ENCODE measurements around the gene NFIX. TPM values are rescaled to one million over a fixed set of nuclear protein-coding genes. Genes with fewer than 3 reads are reported as not detected.

The NFIX gene
- total and polyA plus RNA-seq, 2 of the 13 experiments (the other 11 are each of a cell fraction or from before 2014, with no cell fraction given) = 3.4 to 5.4 TPM

GRCh38 chr19:13118424-13119193 is 123.3 kb downstream of the NFIX start (continued):
- TF ChIP-seq PITX1 (CRISPR knock-in tag; IDR thresholded peaks at IDR 0.05) = no peak
- TF ChIP-seq HMG20A (CRISPR knock-in tag; IDR thresholded peaks at IDR 0.05; ENCODE audit: borderline replicate concordance) = no peak
- TF ChIP-seq SMAD1 (CRISPR knock-in tag; IDR thresholded peaks at IDR 0.05; ENCODE audit: borderline replicate concordance, low read depth) = no peak
- no peak for TF ChIP-seq ATF6 (CRISPR knock-in tag; conservative IDR thresholded peaks at IDR 0.05)
- no peak for TF ChIP-seq CEBPZ (IDR thresholded peaks at IDR 0.05; ENCODE audit: low read length)
- 0 out of 2 replicates have a peak, but pooled peaks have one; percentile 11 for TF ChIP-seq ZNF142 (CRISPR knock-in tag; IDR thresholded peaks at IDR 0.05)
- TF ChIP-seq SAP130 (CRISPR knock-in tag; IDR thresholded peaks at IDR 0.05; ENCODE audit: low read depth) = peak; percentile 42; the same call in 1 of the 2 replicates
- TF ChIP-seq PHF8 (CRISPR knock-in tag; IDR thresholded peaks at IDR 0.05) = peak; percentile 61
- TF ChIP-seq ZSCAN31 (CRISPR knock-in tag; IDR thresholded peaks at IDR 0.05; ENCODE audit: low read depth) = no peak
- no peak for TF ChIP-seq MAZ (IDR thresholded peaks at IDR 0.05; ENCODE audit: borderline replicate concordance, low read depth, low read length)
- peak; percentile 10; the same call in 1 of the 2 replicates for TF ChIP-seq MAZ (CRISPR knock-in tag; IDR thresholded peaks at IDR 0.05; ENCODE audit: low read depth)
- 0 out of 2 replicates have a peak, but pooled peaks have one; percentile 36 for TF ChIP-seq ZNF773 (CRISPR knock-in tag; IDR thresholded peaks at IDR 0.05; ENCODE audit: borderline replicate concordance)
- TF ChIP-seq SIX4 (CRISPR knock-in tag; IDR thresholded peaks at IDR 0.05) = peak; percentile 81
- no peak for TF ChIP-seq FOXO4 (CRISPR knock-in tag; conservative IDR thresholded peaks at IDR 0.05)
- TF ChIP-seq SOX6 (IDR thresholded peaks at IDR 0.05) = no peak
- peak; percentile 31; the same call in 1 of the 2 replicates for TF ChIP-seq SOX6 (CRISPR knock-in tag; IDR thresholded peaks at IDR 0.05)
- TF ChIP-seq HOXA5 (CRISPR knock-in tag; IDR thresholded peaks at IDR 0.05) = peak; percentile 40; the same call in 1 of the 2 replicates
